Stimulated activated CD8-positive, alpha-beta memory T cell treated with anti-CD3 and anti-CD28 coated beads, Interleukin-4, amount 100 ng/mL, for 4 hours (primary cell): ENCODE measurements around the gene ACOXL.
"Not testable (repeated sequence)": the region's sequence is repeated elsewhere in the genome, so short reads cannot be mapped to it uniquely, and the experiment has no call there.

Experiments used
- DNase-seq, 2 donors: peaks; one replicate each; pipeline ENCODE4 v3.0.0-alpha.2; 2020; ENCODE audit warnings: low read depth in 2 of 2, low spot score in 1 of 2

Gene ACOXL

GRCh38 chr2:111032721-111033429, 300.5 kb downstream of the ACOXL start:
- DNase-seq: no peak

GRCh38 chr2:111034146-111034545, 301.8 kb downstream of the ACOXL start:
- DNase-seq: no peak

GRCh38 chr2:111034606-111035005, 302.2 kb downstream of the ACOXL start:
- DNase-seq: no peak

GRCh38 chr2:111035830-111036441, 303.6 kb downstream of the ACOXL start:
- no peak for DNase-seq

GRCh38 chr2:111037128-111037527, 304.8 kb downstream of the ACOXL start:
- no peak for DNase-seq

GRCh38 chr2:111039628-111040383, 307.4 kb downstream of the ACOXL start:
- no peak for DNase-seq

GRCh38 chr2:111041398-111042202, 309.2 kb downstream of the ACOXL start:
- no peak for DNase-seq

GRCh38 chr2:111042261-111042660, 309.9 kb downstream of the ACOXL start:
- DNase-seq: no peak

- no peak for DNase-seq
Observed at GRCh38 chr2:111042772-111043771, 310.7 kb downstream of the ACOXL start.

GRCh38 chr2:111044066-111044465, 311.7 kb downstream of the ACOXL start:
- DNase-seq: no peak

GRCh38 chr2:111045236-111045635, 312.9 kb downstream of the ACOXL start:
- not testable (repeated sequence) for DNase-seq

- no peak for DNase-seq
Observed at GRCh38 chr2:111045771-111046444, 313.5 kb downstream of the ACOXL start.

GRCh38 chr2:111046670-111047069, 314.3 kb downstream of the ACOXL start:
- no peak for DNase-seq

- DNase-seq: no peak
Observed at GRCh38 chr2:111048856-111049768, 316.7 kb downstream of the ACOXL start.

GRCh38 chr2:111049792-111050640, 317.6 kb downstream of the ACOXL start:
- DNase-seq: no peak

GRCh38 chr2:111050701-111051376, 318.5 kb downstream of the ACOXL start:
- no peak for DNase-seq

GRCh38 chr2:111052621-111053020, 320.2 kb downstream of the ACOXL start:
- DNase-seq: no peak
